Transverse colon (tissue), 4 donors: ENCODE data around the gene FBXO17.

ENCODE experiments used
- EP300 ChIP-seq: sonication (generic); formaldehyde crosslinking; IDR thresholded peaks from one replicate; pipeline ENCODE4 v1.6.1; 2017; ENCODE audit warnings: antibody characterized with exemption, low read depth
- POLR2A ChIP-seq: fragments of 450-650 bp; IDR thresholded peaks from one replicate; pipeline ENCODE4 v1.6.1; 2016; ENCODE audit warnings: antibody characterized with exemption, mild to moderate bottlenecking, moderate library complexity
- POLR2AphosphoS5 ChIP-seq, 3 donors: sonication (generic); formaldehyde crosslinking; IDR thresholded peaks; one replicate each; pipeline ENCODE4 v1.6.1; 2016; ENCODE audit warnings: antibody characterized with exemption in 3 of 3
- TF ChIP-seq, protein P1 (sequence below), 5 experiments: fragments of 200-600 bp in 3 of 5; fragments of 450-650 bp in 2 of 5; sonication (generic) in 3 of 5; IDR thresholded peaks; 1 replicate in 2 of 5; 2 replicates in 3 of 5; pipeline ENCODE4 v1.5.1; 2016 to 2017; ENCODE audit warnings: antibody characterized with exemption in 5 of 5, inconsistent platforms in 3 of 5, mild to moderate bottlenecking in 2 of 5, moderate library complexity in 1 of 5

GRCh38 chr19:38915329-38916321 is 59.9 kb downstream of the FBXO17 start:
- TF ChIP-seq, protein P1, sequence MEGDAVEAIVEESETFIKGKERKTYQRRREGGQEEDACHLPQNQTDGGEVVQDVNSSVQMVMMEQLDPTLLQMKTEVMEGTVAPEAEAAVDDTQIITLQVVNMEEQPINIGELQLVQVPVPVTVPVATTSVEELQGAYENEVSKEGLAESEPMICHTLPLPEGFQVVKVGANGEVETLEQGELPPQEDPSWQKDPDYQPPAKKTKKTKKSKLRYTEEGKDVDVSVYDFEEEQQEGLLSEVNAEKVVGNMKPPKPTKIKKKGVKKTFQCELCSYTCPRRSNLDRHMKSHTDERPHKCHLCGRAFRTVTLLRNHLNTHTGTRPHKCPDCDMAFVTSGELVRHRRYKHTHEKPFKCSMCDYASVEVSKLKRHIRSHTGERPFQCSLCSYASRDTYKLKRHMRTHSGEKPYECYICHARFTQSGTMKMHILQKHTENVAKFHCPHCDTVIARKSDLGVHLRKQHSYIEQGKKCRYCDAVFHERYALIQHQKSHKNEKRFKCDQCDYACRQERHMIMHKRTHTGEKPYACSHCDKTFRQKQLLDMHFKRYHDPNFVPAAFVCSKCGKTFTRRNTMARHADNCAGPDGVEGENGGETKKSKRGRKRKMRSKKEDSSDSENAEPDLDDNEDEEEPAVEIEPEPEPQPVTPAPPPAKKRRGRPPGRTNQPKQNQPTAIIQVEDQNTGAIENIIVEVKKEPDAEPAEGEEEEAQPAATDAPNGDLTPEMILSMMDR (IDR thresholded peaks at IDR 0.05), result no peak
- TF ChIP-seq EP300 (no peak), POLR2A (no peak), POLR2AphosphoS5 (IDR thresholded peaks at IDR 0.05) (no peak)
